Right lobe of liver (tissue), 4 donors: ENCODE measurements around the gene PCED1B.

Experiments used
- POLR2A ChIP-seq: fragments of 450-650 bp; IDR thresholded peaks from one replicate; pipeline ENCODE4 v1.6.1; 2017; ENCODE audit warnings: antibody characterized with exemption, mild to moderate bottlenecking
- TF ChIP-seq, protein P1 (sequence below), 4 donors: fragments of 200-600 bp in 3 of 4; fragments of 450-650 bp in 1 of 4; IDR thresholded peaks; one replicate each; pipeline versions ENCODE4 v1.5.1 to v1.8.0; 2016 to 2022; ENCODE audit warnings: antibody characterized with exemption in 4 of 4, mild to moderate bottlenecking in 2 of 4
- donor health status: DM: no; HTN: no; CAD: no.
- donor health status: DM: no; HTN: no; CAD: no.
- donor health status: DM: no; HTN: yes; CAD: no.

DNA sequence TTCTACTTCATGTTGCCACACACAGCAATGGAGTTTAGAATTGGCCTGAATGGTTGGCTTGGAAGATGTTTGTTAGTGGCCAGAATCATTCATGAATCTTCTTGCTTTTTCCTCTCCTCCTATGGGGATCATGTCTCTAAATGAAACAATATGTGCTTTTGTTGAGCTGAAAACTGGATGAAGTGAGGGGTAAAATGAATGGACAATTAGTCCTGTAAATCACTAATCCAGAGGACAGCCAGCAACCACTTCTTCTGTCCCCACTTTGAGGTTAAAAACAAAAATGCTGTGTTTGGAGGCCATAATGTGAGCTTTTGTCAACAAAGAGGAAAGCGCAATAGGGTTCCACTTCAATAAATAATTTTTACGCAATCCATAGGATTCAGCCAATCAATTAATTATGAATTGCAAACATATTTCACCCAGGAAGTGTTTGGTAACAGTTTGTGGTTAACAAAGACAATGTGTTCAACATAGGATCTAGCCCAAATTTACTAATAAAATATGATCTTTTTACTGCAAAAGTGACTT lies 30.7 kb downstream of the PCED1B start:
- TF ChIP-seq, protein P1, sequence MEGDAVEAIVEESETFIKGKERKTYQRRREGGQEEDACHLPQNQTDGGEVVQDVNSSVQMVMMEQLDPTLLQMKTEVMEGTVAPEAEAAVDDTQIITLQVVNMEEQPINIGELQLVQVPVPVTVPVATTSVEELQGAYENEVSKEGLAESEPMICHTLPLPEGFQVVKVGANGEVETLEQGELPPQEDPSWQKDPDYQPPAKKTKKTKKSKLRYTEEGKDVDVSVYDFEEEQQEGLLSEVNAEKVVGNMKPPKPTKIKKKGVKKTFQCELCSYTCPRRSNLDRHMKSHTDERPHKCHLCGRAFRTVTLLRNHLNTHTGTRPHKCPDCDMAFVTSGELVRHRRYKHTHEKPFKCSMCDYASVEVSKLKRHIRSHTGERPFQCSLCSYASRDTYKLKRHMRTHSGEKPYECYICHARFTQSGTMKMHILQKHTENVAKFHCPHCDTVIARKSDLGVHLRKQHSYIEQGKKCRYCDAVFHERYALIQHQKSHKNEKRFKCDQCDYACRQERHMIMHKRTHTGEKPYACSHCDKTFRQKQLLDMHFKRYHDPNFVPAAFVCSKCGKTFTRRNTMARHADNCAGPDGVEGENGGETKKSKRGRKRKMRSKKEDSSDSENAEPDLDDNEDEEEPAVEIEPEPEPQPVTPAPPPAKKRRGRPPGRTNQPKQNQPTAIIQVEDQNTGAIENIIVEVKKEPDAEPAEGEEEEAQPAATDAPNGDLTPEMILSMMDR (IDR thresholded peaks at IDR 0.05), result no peak
- no peak for TF ChIP-seq POLR2A
